HEK293 (cell line): ENCODE measurements around the gene C3.

Experiments used
- CTCF ChIA-PET: fragments of 350-600 bp; formaldehyde crosslinking; extraction: SDS; loops from one replicate; lab custom pipeline; 2021; ENCODE audit warnings: antibody characterized with exemption; lab: Yijun Ruan, JAX
- POLR2A ChIA-PET: fragments of 300-600 bp; formaldehyde crosslinking; extraction: SDS; loops from one replicate; lab custom pipeline; 2020; ENCODE audit warnings: antibody characterized with exemption, inconsistent platforms; lab: Yijun Ruan, JAX
- H3K27ac ChIP-seq: fragments of 200-500 bp; sonication (Bioruptor generic); 2 replicates; pipeline ENCODE4 v1.5.1; 2014; ENCODE audit warnings: low read depth, low read length, control low read depth, inconsistent platforms; ENCODE audit errors: extremely low read depth
- H3K36me3 ChIP-seq, 2 experiments: fragments of 200-500 bp in 1 of 2; sonication (Bioruptor generic) in 1 of 2; 1 replicate in 1 of 2; 2 replicates in 1 of 2; pipeline ENCODE4 v1.5.1; 2014 to 2017; ENCODE audit warnings: inconsistent platforms in 2 of 2, low read length in 2 of 2; ENCODE audit not compliant: control insufficient read depth in 2 of 2, insufficient read depth in 1 of 2
- H3K4me1 ChIP-seq: fragments of 200-500 bp; sonication (Bioruptor generic); 2 replicates; pipeline ENCODE4 v1.5.1; 2014; ENCODE audit warnings: mild to moderate bottlenecking, low read length, inconsistent platforms; ENCODE audit not compliant: control insufficient read depth, insufficient read depth
- H3K4me3 ChIP-seq: 2 replicates; pipeline ENCODE4 v1.5.1; 2011; ENCODE audit warnings: low read depth, mild to moderate bottlenecking, control low read depth, low read length, moderate library complexity
- H3K9me3 ChIP-seq: fragments of 200-500 bp; sonication (Bioruptor generic); 2 replicates; pipeline ENCODE4 v1.5.1; 2014; ENCODE audit warnings: low read depth, low read length, inconsistent platforms; ENCODE audit not compliant: control insufficient read depth, insufficient read depth
- GLIS2 ChIP-seq: fragments of 450-650 bp; formaldehyde crosslinking; IDR thresholded peaks from 2 replicates; pipeline ENCODE4 v1.5.1; 2016; ENCODE audit warnings: missing biosample characterization, missing genetic modification characterization
- IKZF3 ChIP-seq: fragments of 450-650 bp; IDR thresholded peaks from 2 replicates; pipeline ENCODE4 v1.5.0; 2018; ENCODE audit warnings: missing biosample characterization, mild to moderate bottlenecking, missing genetic modification characterization, moderate library complexity
- KLF7 ChIP-seq: fragments of 450-650 bp; formaldehyde crosslinking; IDR thresholded peaks from 2 replicates; pipeline ENCODE4 v1.5.1; 2016; ENCODE audit warnings: missing biosample characterization, missing genetic modification characterization, borderline replicate concordance
- PRDM6 ChIP-seq: fragments of 450-650 bp; formaldehyde crosslinking; IDR thresholded peaks from 2 replicates; pipeline ENCODE4 v1.5.1; 2017; ENCODE audit warnings: missing biosample characterization, missing genetic modification characterization
- SETDB1 ChIP-seq: IDR thresholded peaks from one replicate; pipeline ENCODE4 v1.6.1; 2017; ENCODE audit warnings: mild to moderate bottlenecking, low read length, moderate library complexity, mixed read lengths; ENCODE audit not compliant: insufficient read length
- SP7 ChIP-seq: fragments of 450-650 bp; formaldehyde crosslinking; IDR thresholded peaks from 2 replicates; pipeline ENCODE4 v1.5.1; 2016; ENCODE audit warnings: missing biosample characterization, missing genetic modification characterization
- TRIM28 ChIP-seq: IDR thresholded peaks from 2 replicates; pipeline ENCODE4 v1.6.1; 2011; ENCODE audit warnings: low read length, control low read depth, borderline replicate concordance
- ZBTB49 ChIP-seq: fragments of 450-650 bp; formaldehyde crosslinking; IDR thresholded peaks from 2 replicates; pipeline ENCODE4 v1.5.1; 2016; ENCODE audit warnings: missing biosample characterization, missing genetic modification characterization, low read depth
- ZFHX2 ChIP-seq: fragments of 450-650 bp; formaldehyde crosslinking; conservative IDR thresholded peaks from 2 replicates; pipeline ENCODE4 v1.5.1; 2016; ENCODE audit warnings: missing biosample characterization, missing genetic modification characterization
- ZNF148 ChIP-seq: fragments of 450-650 bp; formaldehyde crosslinking; IDR thresholded peaks from 2 replicates; pipeline ENCODE4 v1.5.0; 2017; ENCODE audit warnings: missing biosample characterization, missing genetic modification characterization, borderline replicate concordance
- ZNF248 ChIP-seq: fragments of 450-650 bp; formaldehyde crosslinking; IDR thresholded peaks from 2 replicates; pipeline ENCODE4 v1.5.1; 2017; ENCODE audit warnings: missing biosample characterization, missing genetic modification characterization
- ZNF391 ChIP-seq: fragments of 450-650 bp; formaldehyde crosslinking; IDR thresholded peaks from 2 replicates; pipeline ENCODE4 v1.5.1; 2016; ENCODE audit warnings: low read depth, missing biosample characterization, missing genetic modification characterization, borderline replicate concordance
- ZNF404 ChIP-seq: fragments of 450-650 bp; formaldehyde crosslinking; IDR thresholded peaks from 2 replicates; pipeline ENCODE4 v1.5.1; 2017; ENCODE audit warnings: missing biosample characterization, missing genetic modification characterization
- ZNF521 ChIP-seq: fragments of 450-650 bp; formaldehyde crosslinking; IDR thresholded peaks from 2 replicates; pipeline ENCODE4 v1.5.1; 2017; ENCODE audit warnings: missing biosample characterization, mild to moderate bottlenecking, missing genetic modification characterization
- ZNF639 ChIP-seq: fragments of 450-650 bp; formaldehyde crosslinking; IDR thresholded peaks from 2 replicates; pipeline ENCODE4 v1.5.1; 2016; ENCODE audit warnings: missing biosample characterization, missing genetic modification characterization
- ZNF664 ChIP-seq: fragments of 450-650 bp; formaldehyde crosslinking; IDR thresholded peaks from 2 replicates; pipeline ENCODE4 v1.5.1; 2016; ENCODE audit warnings: missing biosample characterization, missing genetic modification characterization
- ZNF677 ChIP-seq: fragments of 450-650 bp; IDR thresholded peaks from 2 replicates; pipeline ENCODE4 v1.5.0; 2018; ENCODE audit warnings: missing biosample characterization, mild to moderate bottlenecking, missing genetic modification characterization, moderate library complexity
- ZSCAN16 ChIP-seq: fragments of 450-650 bp; formaldehyde crosslinking; IDR thresholded peaks from 2 replicates; pipeline ENCODE4 v1.5.1; 2016; ENCODE audit warnings: missing biosample characterization, missing genetic modification characterization
- ZSCAN18 ChIP-seq: fragments of 450-650 bp; formaldehyde crosslinking; IDR thresholded peaks from 2 replicates; pipeline ENCODE4 v1.5.1; 2016; ENCODE audit warnings: missing biosample characterization, missing genetic modification characterization

The C3 gene

GRCh38 chr19:6760606-6761005 is 40.2 kb upstream of the C3 start:
- no peak for TF ChIP-seq SETDB1
- no peak for TF ChIP-seq ZFHX2 (tag by site-specific recombination)
- TF ChIP-seq ZSCAN18 (tag by site-specific recombination): no peak
- no peak for TF ChIP-seq ZNF404
- Histone ChIP-seq H3K4me1 (no peaks in the 10 kb centered on the region), H3K36me3 (no peaks in the 10 kb centered on the region; a peak in 1 of 3 replicates), H3K9me3 (no peaks in the 10 kb centered on the region), H3K27ac (no peak overlapping the region), H3K4me3 (no peak overlapping the region)
- ChIA-PET POLR2A (interaction anchor here (1.1 kb wide), 1 partner anchor 336 kb away, joined by 3 read pairs; the partner anchor contains the start of gene KHSRP), CTCF (interaction anchor here (0.8 to 1.0 kb wide), 2 partner anchors 8 to 103 kb away, joined by 4 read pairs; no protein-coding TSS in a partner anchor)

- no peak overlapping the region for H3K4me3 ChIP-seq
- H3K4me1 ChIP-seq: no peaks in the 10 kb centered on the region
- CTCF ChIA-PET: no interaction called here
- POLR2A ChIA-PET: interaction anchor here (0.7 to 1.1 kb wide), 2 partner anchors 11 to 12 kb away, joined by 3 read pairs; partner anchors contain the start of gene SH2D3A
- peaks cover 9 to 33% of the 10 kb centered on the region in 2 experiments; a peak in 2 of 3 replicates for H3K36me3 ChIP-seq
- TF ChIP-seq TRIM28 (no peak), ZNF664 (tag by site-specific recombination) (no peak), ZBTB49 (tag by site-specific recombination) (no peak), ZNF248 (tag by site-specific recombination) (no peak), IKZF3 (tag by site-specific recombination) (no peak), SP7 (tag by site-specific recombination) (no peak), GLIS2 (tag by site-specific recombination) (no peak), ZNF521 (no peak), ZSCAN18 (tag by site-specific recombination) (no peak), ZSCAN16 (no peak), ZNF391 (tag by site-specific recombination) (no peak)
- no peak overlapping the region for H3K27ac ChIP-seq
- no peaks in the 10 kb centered on the region for H3K9me3 ChIP-seq
Measured at GRCh38 chr19:6754653-6755463, 34.4 kb upstream of the C3 start.

- Histone ChIP-seq H3K4me1 (no peaks in the 10 kb centered on the region), H3K27ac (no peak overlapping the region), H3K4me3 (no peak overlapping the region), H3K9me3 (no peaks in the 10 kb centered on the region), H3K36me3 (peaks cover 15 to 40% of the 10 kb centered on the region in 2 experiments)
- POLR2A ChIA-PET: interaction anchor here (0.7 kb wide), 1 partner anchor 10 kb away, joined by 3 read pairs; no protein-coding TSS in a partner anchor
- CTCF ChIA-PET: no interaction called here
- no peak for TF ChIP-seq ZNF148 (tag by site-specific recombination)
- TF ChIP-seq ZNF639 (tag by site-specific recombination): no peak
- no peak for TF ChIP-seq PRDM6 (tag by site-specific recombination)
- TF ChIP-seq ZNF677 (tag by site-specific recombination): no peak
- no peak for TF ChIP-seq KLF7 (tag by site-specific recombination)
Measured at GRCh38 chr19:6754136-6754535, 33.7 kb upstream of the C3 start.
